ENCODE results near the gene THSD4. TPM values are rescaled to one million over a fixed set of nuclear protein-coding genes. Genes with fewer than 3 reads are reported as not detected.

Gene THSD4
- total and polyA plus RNA-seq, 7 donors: 0.21 to 3.1 (median 1.8) TPM

- H3K4me3 ChIP-seq: no peak overlapping the region
- intact Hi-C loops (cut with DNase I): no loop called here
- no peaks in the 10 kb centered on the region for H3K36me3 ChIP-seq (ENCODE audit: insufficient read depth in 1 of 2, low read depth in 1 of 2)
- 76 to 88% (median 86%) methylated on average over 3 of the region's 3 CpGs for WGBS, 3 donors
- TF ChIP-seq CTCF (IDR thresholded peaks at IDR 0.05): no peak
- no peaks in the 10 kb centered on the region for H3K27me3 ChIP-seq (ENCODE audit: insufficient read depth in 3 of 3, low read length in 2 of 3)
- no peaks in the 10 kb centered on the region for H3K9me3 ChIP-seq
- DNase-seq (no peak), ATAC-seq (no peak)
- no peak overlapping the region for H3K27ac ChIP-seq
- H3K4me1 ChIP-seq: peaks cover 11% of the 10 kb centered on the region
Observed at GRCh38 chr15:71336671-71337070, 221.4 kb downstream of the THSD4 start.

- intact Hi-C loops (cut with DNase I): no loop called here
- 84 to 86% (median 86%) methylated on average over 5 of the region's 5 CpGs for WGBS, 3 donors
- DNase-seq (no peak), ATAC-seq (no peak)
- H3K4me3 ChIP-seq: no peak overlapping the region
- no peak for TF ChIP-seq CTCF (IDR thresholded peaks at IDR 0.05)
- no peak overlapping the region for H3K27ac ChIP-seq
- no peaks in the 10 kb centered on the region for H3K27me3 ChIP-seq (ENCODE audit: insufficient read depth in 3 of 3, low read length in 2 of 3)
- no peaks in the 10 kb centered on the region for H3K9me3 ChIP-seq
- H3K36me3 ChIP-seq (ENCODE audit: insufficient read depth in 1 of 2, low read depth in 1 of 2): no peaks in the 10 kb centered on the region
- peaks cover 6% of the 10 kb centered on the region for H3K4me1 ChIP-seq
Observed at GRCh38 chr15:71337197-71337845, 222.1 kb downstream of the THSD4 start.

- ATAC-seq (no peak), DNase-seq (no peak)
- intact Hi-C loops (cut with DNase I): no loop called here
- peaks cover 0 to 1% (median 0%) of the 10 kb centered on the region in 3 donors for H3K27me3 ChIP-seq (ENCODE audit: insufficient read depth in 3 of 3, low read length in 2 of 3)
- TF ChIP-seq CTCF (IDR thresholded peaks at IDR 0.05): no peak
- H3K9me3 ChIP-seq: no peaks in the 10 kb centered on the region
- 67 to 88% (median 84%) methylated on average over 9 of the region's 9 CpGs for WGBS, 3 donors
- no peak overlapping the region for H3K27ac ChIP-seq
- H3K4me3 ChIP-seq: no peak overlapping the region
- no peaks in the 10 kb centered on the region for H3K36me3 ChIP-seq (ENCODE audit: insufficient read depth in 1 of 2, low read depth in 1 of 2)
- H3K4me1 ChIP-seq: no peaks in the 10 kb centered on the region
Observed at GRCh38 chr15:71338265-71338664, 223.0 kb downstream of the THSD4 start.

- WGBS, 3 donors: 90 to 95% (median 93%) methylated on average over 7 of the region's 7 CpGs
- no peaks in the 10 kb centered on the region for H3K36me3 ChIP-seq (ENCODE audit: insufficient read depth in 1 of 2, low read depth in 1 of 2)
- no peaks in the 10 kb centered on the region for H3K9me3 ChIP-seq
- H3K27me3 ChIP-seq (ENCODE audit: insufficient read depth in 3 of 3, low read length in 2 of 3): peaks cover 0 to 1% (median 0%) of the 10 kb centered on the region in 3 donors
- H3K4me3 ChIP-seq: no peak overlapping the region
- ATAC-seq: no peak
- H3K4me1 ChIP-seq: no peaks in the 10 kb centered on the region
- TF ChIP-seq CTCF (IDR thresholded peaks at IDR 0.05): no peak
- intact Hi-C loops (cut with DNase I): no loop called here
- no peak overlapping the region for H3K27ac ChIP-seq
- no peak for DNase-seq
Observed at GRCh38 chr15:71338827-71339542, 223.7 kb downstream of the THSD4 start.
